ENCODE data around the gene ORMDL3.

DNA sequence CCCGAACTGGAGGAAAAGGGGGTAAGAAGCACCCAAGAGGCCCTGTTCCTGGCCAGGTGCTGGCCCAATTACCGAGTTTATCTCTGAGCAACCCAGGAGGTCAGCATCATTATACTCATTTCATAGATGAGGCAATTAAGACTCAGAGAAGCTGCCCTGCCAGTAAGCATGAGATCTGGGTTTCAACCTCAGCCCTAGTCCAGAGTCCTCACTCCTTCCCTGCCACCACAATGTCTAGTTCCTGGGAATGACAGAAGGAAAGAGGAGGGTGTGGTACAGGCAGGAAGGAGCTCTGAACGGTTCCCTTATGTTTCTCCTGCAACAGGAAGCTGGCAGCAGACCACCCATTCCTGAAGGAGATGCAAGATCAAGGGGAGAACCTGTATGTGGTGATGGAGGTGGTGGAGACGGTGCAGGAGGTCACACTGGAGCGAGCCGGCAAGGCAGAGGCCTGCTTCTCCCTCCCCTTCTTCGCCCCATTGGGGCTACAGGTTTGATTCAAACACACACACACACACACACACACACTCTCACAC, 42.8 kb upstream of the ORMDL3 start:
- TF ChIP-seq ZBTB8A (tag by site-specific recombination; IDR thresholded peaks at IDR 0.05), result no peak
- no peak for TF ChIP-seq ZNF311 (tag by site-specific recombination; IDR thresholded peaks at IDR 0.05; ENCODE audit: borderline replicate concordance)
- no peak for TF ChIP-seq ZBTB7A (tag by site-specific recombination; IDR thresholded peaks at IDR 0.05; ENCODE audit: low read depth)
- TF ChIP-seq, protein P1, sequence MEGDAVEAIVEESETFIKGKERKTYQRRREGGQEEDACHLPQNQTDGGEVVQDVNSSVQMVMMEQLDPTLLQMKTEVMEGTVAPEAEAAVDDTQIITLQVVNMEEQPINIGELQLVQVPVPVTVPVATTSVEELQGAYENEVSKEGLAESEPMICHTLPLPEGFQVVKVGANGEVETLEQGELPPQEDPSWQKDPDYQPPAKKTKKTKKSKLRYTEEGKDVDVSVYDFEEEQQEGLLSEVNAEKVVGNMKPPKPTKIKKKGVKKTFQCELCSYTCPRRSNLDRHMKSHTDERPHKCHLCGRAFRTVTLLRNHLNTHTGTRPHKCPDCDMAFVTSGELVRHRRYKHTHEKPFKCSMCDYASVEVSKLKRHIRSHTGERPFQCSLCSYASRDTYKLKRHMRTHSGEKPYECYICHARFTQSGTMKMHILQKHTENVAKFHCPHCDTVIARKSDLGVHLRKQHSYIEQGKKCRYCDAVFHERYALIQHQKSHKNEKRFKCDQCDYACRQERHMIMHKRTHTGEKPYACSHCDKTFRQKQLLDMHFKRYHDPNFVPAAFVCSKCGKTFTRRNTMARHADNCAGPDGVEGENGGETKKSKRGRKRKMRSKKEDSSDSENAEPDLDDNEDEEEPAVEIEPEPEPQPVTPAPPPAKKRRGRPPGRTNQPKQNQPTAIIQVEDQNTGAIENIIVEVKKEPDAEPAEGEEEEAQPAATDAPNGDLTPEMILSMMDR (tag by site-specific recombination; IDR thresholded peaks at IDR 0.05), result no peak
- no peak for TF ChIP-seq ZNF292 (tag by site-specific recombination; IDR thresholded peaks at IDR 0.05; ENCODE audit: borderline replicate concordance, low read depth)
- TF ChIP-seq ZSCAN30 (tag by site-specific recombination; IDR thresholded peaks at IDR 0.05), result no peak
- no peak for TF ChIP-seq ZNF211 (tag by site-specific recombination; IDR thresholded peaks at IDR 0.05; ENCODE audit: low read depth)
- no peak for TF ChIP-seq ZNF239 (tag by site-specific recombination; IDR thresholded peaks at IDR 0.05)
- TF ChIP-seq ZNF23 (tag by site-specific recombination; IDR thresholded peaks at IDR 0.05; ENCODE audit: borderline replicate concordance), result no peak
- no peak for TF ChIP-seq ZNF629 (tag by site-specific recombination; IDR thresholded peaks at IDR 0.05)
- no peak for TF ChIP-seq ZNF544 (tag by site-specific recombination; IDR thresholded peaks at IDR 0.05)
- TF ChIP-seq FEZF1 (tag by site-specific recombination; IDR thresholded peaks at IDR 0.05), result no peak
